ENCODE data around the gene RANBP17. TPM values are rescaled to one million over a fixed set of nuclear protein-coding genes. Genes with fewer than 3 reads are reported as not detected.

Gene RANBP17
- total and polyA plus RNA-seq, 2 experiments from 2014 or later, result 43.8 to 53.1 TPM

DNA sequence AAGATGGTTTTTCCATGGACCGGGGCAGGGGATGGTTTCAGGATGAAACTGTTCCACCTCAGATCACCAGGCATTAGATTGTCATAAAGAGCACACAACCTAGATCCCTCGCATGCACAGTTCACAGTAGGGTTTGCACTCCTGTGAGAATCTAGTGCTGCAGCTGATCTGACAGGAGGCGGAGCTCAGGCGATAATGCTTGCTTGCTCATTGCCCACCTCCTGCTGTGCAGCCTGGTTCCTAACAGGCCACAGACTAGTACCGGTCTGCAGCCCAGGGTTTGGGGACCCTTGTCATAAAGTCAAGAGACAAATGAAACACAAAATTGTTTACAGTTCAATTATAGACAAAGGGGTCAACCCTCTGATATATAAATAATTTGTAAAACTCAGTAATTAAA is 101.7 kb downstream of the RANBP17 start (continued):
- TF ChIP-seq, protein P1, sequence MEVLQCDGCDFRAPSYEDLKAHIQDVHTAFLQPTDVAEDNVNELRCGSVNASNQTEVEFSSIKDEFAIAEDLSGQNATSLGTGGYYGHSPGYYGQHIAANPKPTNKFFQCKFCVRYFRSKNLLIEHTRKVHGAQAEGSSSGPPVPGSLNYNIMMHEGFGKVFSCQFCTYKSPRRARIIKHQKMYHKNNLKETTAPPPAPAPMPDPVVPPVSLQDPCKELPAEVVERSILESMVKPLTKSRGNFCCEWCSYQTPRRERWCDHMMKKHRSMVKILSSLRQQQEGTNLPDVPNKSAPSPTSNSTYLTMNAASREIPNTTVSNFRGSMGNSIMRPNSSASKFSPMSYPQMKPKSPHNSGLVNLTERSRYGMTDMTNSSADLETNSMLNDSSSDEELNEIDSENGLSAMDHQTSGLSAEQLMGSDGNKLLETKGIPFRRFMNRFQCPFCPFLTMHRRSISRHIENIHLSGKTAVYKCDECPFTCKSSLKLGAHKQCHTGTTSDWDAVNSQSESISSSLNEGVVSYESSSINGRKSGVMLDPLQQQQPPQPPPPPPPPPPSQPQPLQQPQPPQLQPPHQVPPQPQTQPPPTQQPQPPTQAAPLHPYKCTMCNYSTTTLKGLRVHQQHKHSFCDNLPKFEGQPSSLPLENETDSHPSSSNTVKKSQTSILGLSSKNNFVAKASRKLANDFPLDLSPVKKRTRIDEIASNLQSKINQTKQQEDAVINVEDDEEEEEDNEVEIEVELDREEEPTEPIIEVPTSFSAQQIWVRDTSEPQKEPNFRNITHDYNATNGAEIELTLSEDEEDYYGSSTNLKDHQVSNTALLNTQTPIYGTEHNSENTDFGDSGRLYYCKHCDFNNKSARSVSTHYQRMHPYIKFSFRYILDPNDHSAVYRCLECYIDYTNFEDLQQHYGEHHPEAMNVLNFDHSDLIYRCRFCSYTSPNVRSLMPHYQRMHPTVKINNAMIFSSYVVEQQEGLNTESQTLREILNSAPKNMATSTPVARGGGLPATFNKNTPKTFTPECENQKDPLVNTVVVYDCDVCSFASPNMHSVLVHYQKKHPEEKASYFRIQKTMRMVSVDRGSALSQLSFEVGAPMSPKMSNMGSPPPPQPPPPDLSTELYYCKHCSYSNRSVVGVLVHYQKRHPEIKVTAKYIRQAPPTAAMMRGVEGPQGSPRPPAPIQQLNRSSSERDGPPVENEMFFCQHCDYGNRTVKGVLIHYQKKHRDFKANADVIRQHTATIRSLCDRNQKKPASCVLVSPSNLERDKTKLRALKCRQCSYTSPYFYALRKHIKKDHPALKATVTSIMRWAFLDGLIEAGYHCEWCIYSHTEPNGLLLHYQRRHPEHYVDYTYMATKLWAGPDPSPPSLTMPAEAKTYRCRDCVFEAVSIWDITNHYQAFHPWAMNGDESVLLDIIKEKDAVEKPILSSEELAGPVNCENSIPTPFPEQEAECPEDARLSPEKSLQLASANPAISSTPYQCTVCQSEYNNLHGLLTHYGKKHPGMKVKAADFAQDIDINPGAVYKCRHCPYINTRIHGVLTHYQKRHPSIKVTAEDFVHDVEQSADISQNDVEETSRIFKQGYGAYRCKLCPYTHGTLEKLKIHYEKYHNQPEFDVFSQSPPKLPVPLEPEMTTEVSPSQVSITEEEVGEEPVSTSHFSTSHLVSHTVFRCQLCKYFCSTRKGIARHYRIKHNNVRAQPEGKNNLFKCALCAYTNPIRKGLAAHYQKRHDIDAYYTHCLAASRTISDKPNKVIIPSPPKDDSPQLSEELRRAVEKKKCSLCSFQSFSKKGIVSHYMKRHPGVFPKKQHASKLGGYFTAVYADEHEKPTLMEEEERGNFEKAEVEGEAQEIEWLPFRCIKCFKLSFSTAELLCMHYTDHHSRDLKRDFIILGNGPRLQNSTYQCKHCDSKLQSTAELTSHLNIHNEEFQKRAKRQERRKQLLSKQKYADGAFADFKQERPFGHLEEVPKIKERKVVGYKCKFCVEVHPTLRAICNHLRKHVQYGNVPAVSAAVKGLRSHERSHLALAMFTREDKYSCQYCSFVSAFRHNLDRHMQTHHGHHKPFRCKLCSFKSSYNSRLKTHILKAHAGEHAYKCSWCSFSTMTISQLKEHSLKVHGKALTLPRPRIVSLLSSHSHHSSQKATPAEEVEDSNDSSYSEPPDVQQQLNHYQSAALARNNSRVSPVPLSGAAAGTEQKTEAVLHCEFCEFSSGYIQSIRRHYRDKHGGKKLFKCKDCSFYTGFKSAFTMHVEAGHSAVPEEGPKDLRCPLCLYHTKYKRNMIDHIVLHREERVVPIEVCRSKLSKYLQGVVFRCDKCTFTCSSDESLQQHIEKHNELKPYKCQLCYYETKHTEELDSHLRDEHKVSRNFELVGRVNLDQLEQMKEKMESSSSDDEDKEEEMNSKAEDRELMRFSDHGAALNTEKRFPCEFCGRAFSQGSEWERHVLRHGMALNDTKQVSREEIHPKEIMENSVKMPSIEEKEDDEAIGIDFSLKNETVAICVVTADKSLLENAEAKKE (CRISPR knock-in tag; IDR thresholded peaks at IDR 0.05), result no peak
- TF ChIP-seq EZH2 (IDR thresholded peaks at IDR 0.05; ENCODE audit: low read depth, unreplicated experiment), result no peak
- TF ChIP-seq POLR2AphosphoS5 (IDR thresholded peaks at IDR 0.05; ENCODE audit: low read depth), result no peak
- no peak for TF ChIP-seq JUNB (IDR thresholded peaks at IDR 0.05; ENCODE audit: unreplicated experiment)

DNA sequence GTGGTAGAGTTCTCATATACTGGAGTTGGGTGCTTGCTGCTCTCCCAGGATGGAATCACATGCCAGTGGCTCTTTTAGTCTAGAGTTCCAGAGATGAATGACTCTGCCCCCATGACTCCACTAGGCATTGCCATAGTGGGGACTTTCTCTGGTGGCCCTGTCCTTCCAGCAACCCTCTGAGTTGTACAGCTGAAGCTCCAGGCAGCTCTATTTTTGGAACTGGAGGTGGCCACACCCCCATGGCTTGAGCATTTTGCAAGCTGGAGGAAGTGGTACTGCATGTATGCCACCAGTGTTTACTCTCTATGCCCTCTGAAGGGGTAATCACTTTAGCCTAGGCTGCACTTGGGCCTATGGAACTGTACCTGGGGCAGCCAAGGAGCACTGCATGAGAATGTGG is 112.6 kb downstream of the RANBP17 start:
- Histone ChIP-seq H3K9me2 (ENCODE audit: insufficient read depth) (no peaks in the 10 kb centered on the region), H3K4me1 (ENCODE audit: insufficient read depth) (no peaks in the 10 kb centered on the region), H3K27ac (ENCODE audit: low read depth) (no peak overlapping the region), H4K20me1 (replicated peaks; ENCODE audit: insufficient read depth) (no peaks in the 10 kb centered on the region), H3K79me2 (replicated peaks; ENCODE audit: insufficient read depth) (no peaks in the 10 kb centered on the region), H3K36me3 (ENCODE audit: insufficient read depth) (peaks cover 4% of the 10 kb centered on the region; the same call in 1 of the 2 replicates), H3K27me3 (ENCODE audit: insufficient read depth) (no peaks in the 10 kb centered on the region), H3K4me2 (no peak overlapping the region), H2AFZ (no peak overlapping the region), H3K4me3 (no peak overlapping the region), H3F3A (replicated peaks; ENCODE audit: low read depth) (no peaks in the 10 kb centered on the region)
- H3K4me3 Mint-ChIP-seq, result no peak overlapping the region
- no peak overlapping the region for H3K27ac Mint-ChIP-seq
- H3K27me3 Mint-ChIP-seq (ENCODE audit: insufficient read depth, low read depth, poor library complexity), result no peaks in the 10 kb centered on the region
- peaks cover 34% of the 10 kb centered on the region for H3K36me3 Mint-ChIP-seq (ENCODE audit: low read depth)
- ATAC-seq (no peak), DNase-seq (ENCODE audit: low spot score) (no peak)
- H3K9me3 Mint-ChIP-seq, result peaks cover 19% of the 10 kb centered on the region
- no peaks in the 10 kb centered on the region for H3K4me1 Mint-ChIP-seq
- TF ChIP-seq ZNF114 (CRISPR knock-in tag; IDR thresholded peaks at IDR 0.05) (no peak), NANOG (IDR thresholded peaks at IDR 0.05; ENCODE audit: borderline replicate concordance) (no peak), JUNB (IDR thresholded peaks at IDR 0.05; ENCODE audit: unreplicated experiment) (no peak), EZH2phosphoT487 (IDR thresholded peaks at IDR 0.05; ENCODE audit: unreplicated experiment) (no peak)
- TF ChIP-seq, protein P2, sequence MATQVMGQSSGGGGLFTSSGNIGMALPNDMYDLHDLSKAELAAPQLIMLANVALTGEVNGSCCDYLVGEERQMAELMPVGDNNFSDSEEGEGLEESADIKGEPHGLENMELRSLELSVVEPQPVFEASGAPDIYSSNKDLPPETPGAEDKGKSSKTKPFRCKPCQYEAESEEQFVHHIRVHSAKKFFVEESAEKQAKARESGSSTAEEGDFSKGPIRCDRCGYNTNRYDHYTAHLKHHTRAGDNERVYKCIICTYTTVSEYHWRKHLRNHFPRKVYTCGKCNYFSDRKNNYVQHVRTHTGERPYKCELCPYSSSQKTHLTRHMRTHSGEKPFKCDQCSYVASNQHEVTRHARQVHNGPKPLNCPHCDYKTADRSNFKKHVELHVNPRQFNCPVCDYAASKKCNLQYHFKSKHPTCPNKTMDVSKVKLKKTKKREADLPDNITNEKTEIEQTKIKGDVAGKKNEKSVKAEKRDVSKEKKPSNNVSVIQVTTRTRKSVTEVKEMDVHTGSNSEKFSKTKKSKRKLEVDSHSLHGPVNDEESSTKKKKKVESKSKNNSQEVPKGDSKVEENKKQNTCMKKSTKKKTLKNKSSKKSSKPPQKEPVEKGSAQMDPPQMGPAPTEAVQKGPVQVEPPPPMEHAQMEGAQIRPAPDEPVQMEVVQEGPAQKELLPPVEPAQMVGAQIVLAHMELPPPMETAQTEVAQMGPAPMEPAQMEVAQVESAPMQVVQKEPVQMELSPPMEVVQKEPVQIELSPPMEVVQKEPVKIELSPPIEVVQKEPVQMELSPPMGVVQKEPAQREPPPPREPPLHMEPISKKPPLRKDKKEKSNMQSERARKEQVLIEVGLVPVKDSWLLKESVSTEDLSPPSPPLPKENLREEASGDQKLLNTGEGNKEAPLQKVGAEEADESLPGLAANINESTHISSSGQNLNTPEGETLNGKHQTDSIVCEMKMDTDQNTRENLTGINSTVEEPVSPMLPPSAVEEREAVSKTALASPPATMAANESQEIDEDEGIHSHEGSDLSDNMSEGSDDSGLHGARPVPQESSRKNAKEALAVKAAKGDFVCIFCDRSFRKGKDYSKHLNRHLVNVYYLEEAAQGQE (IDR thresholded peaks at IDR 0.05; ENCODE audit: unreplicated experiment), result no peak

All from GM23338 (cell line).